ENCODE data around the gene USP5. TPM values are rescaled to one million over a fixed set of nuclear protein-coding genes. Genes with fewer than 3 reads are reported as not detected.
"Not testable (repeated sequence)": the region's sequence is repeated elsewhere in the genome, so short reads cannot be mapped to it uniquely, and the experiment has no call there.

USP5 gene
- total RNA-seq, 2 donors from 2014 or later: 54.3 to 62.7 TPM

DNA sequence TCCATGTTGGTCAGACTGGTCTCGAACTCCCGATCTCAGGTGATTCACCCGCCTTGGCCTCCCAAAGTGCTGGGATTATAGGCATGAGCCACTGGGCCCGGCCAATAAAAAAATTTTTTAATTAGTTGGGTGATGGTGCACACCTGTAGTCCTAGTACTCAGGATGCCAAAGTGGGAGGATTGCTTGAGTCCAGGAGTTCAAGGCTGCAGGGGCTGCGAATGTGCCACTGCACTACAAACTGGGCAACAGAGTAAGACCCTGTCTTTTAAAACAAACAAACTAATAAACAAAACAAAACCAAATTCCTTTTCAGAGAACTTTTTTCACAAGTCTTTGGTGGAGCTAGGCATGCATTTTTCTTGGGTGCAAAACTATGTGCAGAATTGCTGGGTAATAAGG lies 31.3 kb downstream of the USP5 start:
- ATAC-seq (ENCODE audit: insufficient number of reproducible peaks, low FRiP score, low read depth) (no peak), DNase-seq (ENCODE audit: low spot score) (no peak)
- Histone ChIP-seq H3K4me1 (ENCODE audit: control insufficient read depth in 1 of 2, low read depth in 2 of 2) (no peaks in the 10 kb centered on the region), H3K27me3 (replicated peaks; ENCODE audit: insufficient read depth) (no peaks in the 10 kb centered on the region), H3K9me3 (no peaks in the 10 kb centered on the region), H3K36me3 (peaks cover 13% of the 10 kb centered on the region), H3K27ac (no peak overlapping the region), H3K4me3 (no peak overlapping the region)
- TF ChIP-seq, protein P1, sequence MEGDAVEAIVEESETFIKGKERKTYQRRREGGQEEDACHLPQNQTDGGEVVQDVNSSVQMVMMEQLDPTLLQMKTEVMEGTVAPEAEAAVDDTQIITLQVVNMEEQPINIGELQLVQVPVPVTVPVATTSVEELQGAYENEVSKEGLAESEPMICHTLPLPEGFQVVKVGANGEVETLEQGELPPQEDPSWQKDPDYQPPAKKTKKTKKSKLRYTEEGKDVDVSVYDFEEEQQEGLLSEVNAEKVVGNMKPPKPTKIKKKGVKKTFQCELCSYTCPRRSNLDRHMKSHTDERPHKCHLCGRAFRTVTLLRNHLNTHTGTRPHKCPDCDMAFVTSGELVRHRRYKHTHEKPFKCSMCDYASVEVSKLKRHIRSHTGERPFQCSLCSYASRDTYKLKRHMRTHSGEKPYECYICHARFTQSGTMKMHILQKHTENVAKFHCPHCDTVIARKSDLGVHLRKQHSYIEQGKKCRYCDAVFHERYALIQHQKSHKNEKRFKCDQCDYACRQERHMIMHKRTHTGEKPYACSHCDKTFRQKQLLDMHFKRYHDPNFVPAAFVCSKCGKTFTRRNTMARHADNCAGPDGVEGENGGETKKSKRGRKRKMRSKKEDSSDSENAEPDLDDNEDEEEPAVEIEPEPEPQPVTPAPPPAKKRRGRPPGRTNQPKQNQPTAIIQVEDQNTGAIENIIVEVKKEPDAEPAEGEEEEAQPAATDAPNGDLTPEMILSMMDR (IDR thresholded peaks at IDR 0.05): no peak

DNA sequence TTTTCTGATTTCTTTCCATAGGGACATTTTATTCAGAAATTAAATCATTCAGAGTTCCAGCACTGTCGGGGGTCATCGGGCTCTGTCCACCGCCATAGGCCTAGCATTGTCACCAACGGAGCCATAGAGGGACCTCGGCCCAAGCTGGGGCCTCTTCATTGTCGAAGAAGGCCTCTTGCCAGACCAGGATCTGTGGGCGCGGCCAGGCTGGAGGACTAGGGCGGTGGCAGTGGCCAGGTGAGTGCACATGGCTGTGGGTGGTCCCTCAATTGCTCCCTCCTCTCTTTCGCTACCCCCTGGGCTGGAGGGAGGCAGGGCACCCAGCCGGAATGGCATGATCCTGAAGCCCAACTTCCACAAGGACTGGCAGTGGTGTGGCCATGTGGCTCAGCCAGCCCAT lies 31.7 kb downstream of the USP5 start:
- Histone ChIP-seq H3K27me3 (replicated peaks; ENCODE audit: insufficient read depth) (no peaks in the 10 kb centered on the region), H3K9me3 (no peaks in the 10 kb centered on the region), H3K27ac (no peak overlapping the region), H3K36me3 (peaks cover 13% of the 10 kb centered on the region), H3K4me3 (no peak overlapping the region), H3K4me1 (ENCODE audit: control insufficient read depth in 1 of 2, low read depth in 2 of 2) (no peaks in the 10 kb centered on the region)
- ATAC-seq (ENCODE audit: insufficient number of reproducible peaks, low FRiP score, low read depth) (no peak), DNase-seq (ENCODE audit: low spot score) (no peak)
- TF ChIP-seq, protein P1 (IDR thresholded peaks at IDR 0.05): no peak

DNA sequence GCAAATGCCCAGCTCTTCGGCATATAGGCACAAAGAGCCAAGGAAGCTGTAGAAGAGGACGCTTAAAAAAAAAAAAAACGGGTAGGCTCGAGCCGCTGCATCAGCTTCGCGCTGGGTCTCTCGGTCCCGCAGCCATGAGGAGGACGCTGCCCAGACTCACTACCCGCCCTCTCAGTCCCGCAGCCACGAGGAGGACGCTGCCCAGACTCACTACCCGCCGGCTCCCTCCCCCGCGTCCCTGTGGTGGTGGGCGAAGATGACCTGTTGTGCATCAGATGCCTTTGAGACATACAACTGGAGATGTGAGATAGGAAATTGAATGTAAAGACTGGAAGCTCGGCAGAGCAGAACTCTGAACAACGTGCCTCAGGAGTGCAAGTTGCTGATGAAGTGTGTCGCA lies 32.6 kb downstream of the USP5 start:
- no peaks in the 10 kb centered on the region for H3K9me3 ChIP-seq
- no peak for DNase-seq (ENCODE audit: low spot score)
- H3K27ac ChIP-seq: no peak overlapping the region
- H3K36me3 ChIP-seq: peaks cover 13% of the 10 kb centered on the region
- no peaks in the 10 kb centered on the region for H3K27me3 ChIP-seq (replicated peaks; ENCODE audit: insufficient read depth)
- TF ChIP-seq, protein P1 (IDR thresholded peaks at IDR 0.05): no peak
- no peaks in the 10 kb centered on the region for H3K4me1 ChIP-seq (ENCODE audit: control insufficient read depth in 1 of 2, low read depth in 2 of 2)
- no peak for ATAC-seq (ENCODE audit: insufficient number of reproducible peaks, low FRiP score, low read depth)
- no peak overlapping the region for H3K4me3 ChIP-seq

DNA sequence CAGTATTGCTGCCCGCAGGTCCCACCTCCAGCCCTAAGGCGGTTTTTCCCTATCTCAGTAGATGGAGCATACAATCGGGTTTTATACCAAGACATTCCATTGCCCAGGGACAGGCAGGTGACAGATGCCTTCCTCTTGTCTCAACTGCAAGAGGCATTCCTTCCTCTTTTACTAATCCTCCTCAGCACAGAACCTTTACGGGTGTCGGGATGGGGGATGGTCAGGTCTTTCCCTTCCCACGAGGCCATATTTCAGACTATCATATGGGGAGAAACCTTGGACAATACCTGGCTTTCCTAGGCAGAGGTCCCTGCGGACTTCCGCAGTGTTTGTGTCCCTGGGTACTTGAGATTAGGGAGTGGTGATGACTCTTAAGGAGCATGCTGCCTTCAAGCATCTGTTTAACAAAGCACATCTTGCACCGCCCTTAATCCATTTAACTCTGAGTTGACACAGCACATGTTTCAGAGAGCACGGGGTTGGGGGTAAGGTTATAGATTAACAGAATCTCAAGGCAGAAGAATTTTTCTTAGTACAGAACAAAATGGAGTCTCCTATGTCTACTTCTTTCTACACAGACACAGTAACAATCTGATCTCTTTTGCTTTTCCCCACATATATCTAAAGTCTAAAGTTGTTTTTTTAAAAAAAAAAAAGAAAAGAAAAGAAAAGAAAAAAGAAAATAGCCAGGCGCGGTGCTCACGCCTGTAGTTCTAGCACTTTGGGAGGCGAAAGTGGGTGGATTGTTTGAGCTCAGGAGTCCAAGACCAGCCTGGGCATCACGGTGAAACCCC lies 34.5 kb downstream of the USP5 start:
- H3K27ac ChIP-seq; H3K4me3 ChIP-seq; H3K9me3 ChIP-seq; DNase-seq (ENCODE audit: low spot score); H3K4me1 ChIP-seq (ENCODE audit: control insufficient read depth in 1 of 2, low read depth in 2 of 2); H3K27me3 ChIP-seq (replicated peaks; ENCODE audit: insufficient read depth); ATAC-seq (ENCODE audit: insufficient number of reproducible peaks, low FRiP score, low read depth): not testable (repeated sequence)
- peaks cover 13% of the 10 kb centered on the region for H3K36me3 ChIP-seq

DNA sequence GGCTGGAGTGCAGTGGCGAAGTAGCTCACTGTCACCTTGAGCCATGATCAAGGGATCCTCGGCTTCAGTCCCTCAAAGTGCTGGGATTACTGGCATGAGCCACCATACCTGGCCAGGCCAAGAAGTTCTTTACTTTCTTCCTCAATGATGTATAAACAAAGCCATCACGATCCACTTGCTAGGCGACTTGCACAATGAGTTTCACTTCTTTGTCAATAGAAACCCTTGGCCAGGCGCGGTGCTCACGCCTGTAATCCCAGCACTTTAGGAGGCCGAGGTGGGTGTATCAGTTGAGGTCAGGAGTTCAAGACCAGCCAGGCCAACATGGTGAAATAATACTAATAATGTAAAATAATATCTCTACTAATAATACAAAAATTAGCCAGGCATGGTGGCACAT lies 35.5 kb downstream of the USP5 start:
- H3K4me1 ChIP-seq (ENCODE audit: control insufficient read depth in 1 of 2, low read depth in 2 of 2): peaks cover 4 to 17% of the 10 kb centered on the region in 2 donors
- H3K27me3 ChIP-seq (replicated peaks; ENCODE audit: insufficient read depth): no peaks in the 10 kb centered on the region
- H3K4me3 ChIP-seq: no peak overlapping the region
- no peak for DNase-seq (ENCODE audit: low spot score)
- no peak for ATAC-seq (ENCODE audit: insufficient number of reproducible peaks, low FRiP score, low read depth)
- peaks cover 13% of the 10 kb centered on the region for H3K36me3 ChIP-seq
- no peaks in the 10 kb centered on the region for H3K9me3 ChIP-seq
- no peak overlapping the region for H3K27ac ChIP-seq
- TF ChIP-seq, protein P1 (IDR thresholded peaks at IDR 0.05): no peak

DNA sequence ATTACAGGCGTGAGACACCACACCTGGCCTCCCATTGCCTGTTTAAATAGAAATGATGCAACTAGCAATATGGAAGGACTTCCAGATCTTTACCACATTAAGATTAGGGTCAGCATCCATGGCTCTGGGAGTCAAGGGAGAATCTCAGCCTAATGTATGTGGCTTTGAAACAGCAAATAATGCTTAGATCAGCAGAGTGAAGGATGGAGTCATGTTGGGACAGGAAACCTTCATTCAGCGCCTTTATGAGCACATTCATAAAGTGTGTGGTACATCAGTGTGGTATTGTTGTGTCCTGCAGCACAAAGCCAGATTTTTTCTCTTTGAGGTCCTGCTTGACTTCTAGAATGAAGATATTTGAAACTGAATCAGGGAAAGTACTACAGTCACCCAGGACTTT lies 36.4 kb downstream of the USP5 start:
- H3K4me3 ChIP-seq: no peak overlapping the region
- peaks cover 4 to 17% of the 10 kb centered on the region in 2 donors for H3K4me1 ChIP-seq (ENCODE audit: control insufficient read depth in 1 of 2, low read depth in 2 of 2)
- peaks cover 13% of the 10 kb centered on the region for H3K36me3 ChIP-seq
- H3K27me3 ChIP-seq (replicated peaks; ENCODE audit: insufficient read depth): no peaks in the 10 kb centered on the region
- ATAC-seq (ENCODE audit: insufficient number of reproducible peaks, low FRiP score, low read depth) (no peak), DNase-seq (ENCODE audit: low spot score) (no peak)
- no peaks in the 10 kb centered on the region for H3K9me3 ChIP-seq
- TF ChIP-seq, protein P1 (IDR thresholded peaks at IDR 0.05): no peak
- no peak overlapping the region for H3K27ac ChIP-seq

DNA sequence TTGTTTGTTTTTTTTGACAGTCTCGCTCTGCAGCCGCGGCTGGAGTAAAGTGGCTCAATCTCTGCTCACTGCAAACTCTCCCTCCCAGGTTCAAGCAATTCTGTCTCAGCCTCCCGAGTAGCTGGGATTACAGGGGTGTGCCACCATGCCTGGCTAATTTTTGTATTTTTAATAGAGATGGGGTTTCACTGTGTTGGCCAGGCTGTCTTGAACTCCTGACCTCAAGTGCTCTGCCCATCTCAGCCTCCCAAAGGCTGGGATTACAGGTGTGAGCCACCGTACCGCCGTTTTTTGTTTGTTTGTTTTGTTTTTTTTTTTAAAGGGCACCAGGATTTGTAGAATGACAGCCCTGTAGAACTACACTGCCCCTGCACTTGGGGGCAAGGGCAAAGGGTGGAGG lies 36.8 kb downstream of the USP5 start:
- not testable (repeated sequence) for H3K27ac ChIP-seq; H3K36me3 ChIP-seq; DNase-seq (ENCODE audit: low spot score); ATAC-seq (ENCODE audit: insufficient number of reproducible peaks, low FRiP score, low read depth); H3K9me3 ChIP-seq; H3K4me3 ChIP-seq; H3K27me3 ChIP-seq (replicated peaks; ENCODE audit: insufficient read depth)
- peaks cover 4 to 17% of the 10 kb centered on the region in 2 donors for H3K4me1 ChIP-seq (ENCODE audit: control insufficient read depth in 1 of 2, low read depth in 2 of 2)
